Stimulated activated CD4-positive, alpha-beta T cell treated with anti-CD3 and anti-CD28 coated beads, TNF-alpha, amount 100 ng/mL, for 48 hours (primary cell): ENCODE data around the gene PRRT3.
"Not testable (repeated sequence)": the region's sequence is repeated elsewhere in the genome, so short reads cannot be mapped to it uniquely, and the experiment has no call there.

ENCODE experiments used
- DNase-seq, 3 donors: peaks; one replicate each; pipeline ENCODE4 v3.0.0-alpha.2; 2020; ENCODE audit warnings: low read depth in 3 of 3

The PRRT3 gene

DNA sequence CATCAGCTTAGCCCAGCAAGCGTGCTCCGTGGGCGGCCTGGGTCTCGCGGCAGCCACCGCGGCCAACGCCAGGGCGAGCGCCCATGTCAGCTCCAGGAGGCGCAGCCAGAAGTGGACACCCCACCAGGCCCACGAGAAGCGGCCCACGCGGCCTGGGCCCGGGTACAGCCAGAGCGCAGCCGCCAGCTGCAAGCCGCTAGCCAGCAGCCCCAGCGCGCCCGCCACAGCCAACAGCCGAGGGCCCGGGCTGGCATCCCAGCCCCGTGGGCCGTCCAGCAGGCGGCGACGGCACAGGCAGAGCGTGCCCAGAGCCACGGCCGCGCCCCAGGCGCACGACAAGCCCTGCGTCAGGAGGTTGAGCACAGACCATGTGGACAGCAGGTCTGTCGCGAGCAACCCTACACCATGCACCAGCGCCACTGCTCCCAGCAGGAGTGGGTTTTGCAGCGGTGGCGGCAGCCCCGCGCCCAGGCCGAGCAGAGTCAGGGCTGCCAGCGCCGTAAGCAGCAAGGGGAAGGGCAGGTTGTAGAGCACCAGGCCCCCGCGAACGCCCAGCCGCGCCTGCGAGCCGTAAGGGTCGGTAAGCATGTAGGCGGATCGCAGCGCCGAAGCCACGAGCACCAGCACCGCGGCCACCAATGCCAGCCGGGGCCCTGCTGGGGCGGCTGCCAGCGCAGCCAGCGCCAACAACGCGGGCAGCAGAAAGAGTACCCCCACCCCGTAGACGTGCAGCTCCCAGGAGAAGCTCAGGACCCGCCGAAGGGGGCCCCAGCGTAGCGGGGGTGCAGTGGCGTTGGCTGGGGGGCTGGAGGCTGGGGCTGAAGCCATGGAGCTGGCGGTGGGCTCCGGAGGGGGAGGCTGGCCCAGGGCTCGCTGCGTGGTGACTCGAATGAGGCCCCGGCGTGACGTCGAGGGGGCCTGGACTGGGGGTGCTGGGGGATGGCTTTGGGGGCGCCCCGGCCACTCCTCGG is 4.9 kb downstream of the PRRT3 start:
- no peak for DNase-seq

DNA sequence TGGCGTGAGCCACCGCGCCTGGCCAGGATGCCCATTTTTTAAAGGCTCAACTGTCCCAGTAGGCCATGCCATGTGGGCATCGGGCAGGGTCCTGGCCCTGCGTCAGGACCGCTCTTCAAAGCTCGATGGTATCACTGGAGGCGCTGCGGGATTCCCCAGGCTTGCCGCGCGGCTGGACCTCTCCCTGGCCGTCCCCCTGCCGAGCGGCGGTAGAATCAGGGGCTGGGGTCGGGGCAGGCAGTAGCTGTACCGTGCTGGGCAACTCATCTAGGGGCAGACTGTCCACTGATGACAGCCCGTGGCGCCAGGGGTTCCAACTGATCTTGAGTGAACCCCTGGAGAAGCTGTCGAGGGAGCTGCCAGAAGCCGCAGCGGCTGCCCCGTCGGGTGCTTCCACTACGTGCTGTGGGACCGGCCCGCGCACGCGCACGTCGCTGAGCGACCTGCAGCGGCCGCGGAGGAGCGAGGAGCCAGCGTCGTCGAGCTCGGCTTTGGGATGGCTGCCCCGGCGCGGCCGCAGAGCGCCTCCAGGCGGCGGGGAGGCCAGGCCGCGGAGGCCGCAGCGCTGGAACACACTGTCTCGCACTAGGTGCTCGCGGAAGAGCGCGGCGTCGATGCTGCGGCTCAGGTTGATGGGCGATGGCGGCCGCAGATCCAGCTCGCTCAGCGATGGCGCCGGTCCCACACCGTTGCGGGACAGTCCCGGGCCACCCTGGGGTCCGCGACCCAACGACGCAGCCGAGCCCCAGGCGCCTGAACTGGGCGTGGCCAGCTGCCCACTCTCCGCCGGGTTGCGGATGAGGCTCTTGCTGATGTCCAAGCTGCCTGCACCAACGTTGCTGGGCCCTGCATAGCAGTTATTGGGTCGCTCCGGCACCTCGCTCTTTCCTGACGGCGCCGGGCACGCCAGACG is 5.8 kb downstream of the PRRT3 start:
- peak; percentile 60 to 76 (median 70) for DNase-seq

DNA sequence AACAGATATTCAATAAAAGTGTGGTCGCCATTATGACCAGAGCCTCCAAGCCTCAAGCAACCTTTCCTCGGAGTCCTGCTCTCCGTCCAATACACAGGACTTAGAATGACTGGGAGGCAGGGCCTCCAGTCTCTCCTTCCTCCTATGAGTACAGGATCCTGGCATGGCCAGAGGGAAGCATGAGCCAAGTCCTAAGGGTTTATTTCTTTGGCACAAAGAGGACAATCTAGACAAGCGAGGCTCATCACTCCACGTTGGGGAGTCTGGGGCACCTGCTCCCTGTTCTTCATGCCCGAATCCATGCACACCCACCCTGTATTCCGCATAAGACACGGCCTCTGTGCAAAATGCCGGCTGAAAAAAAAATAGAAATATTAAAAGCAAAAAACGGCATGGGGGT is 6.8 kb downstream of the PRRT3 start:
- DNase-seq = no peak

DNA sequence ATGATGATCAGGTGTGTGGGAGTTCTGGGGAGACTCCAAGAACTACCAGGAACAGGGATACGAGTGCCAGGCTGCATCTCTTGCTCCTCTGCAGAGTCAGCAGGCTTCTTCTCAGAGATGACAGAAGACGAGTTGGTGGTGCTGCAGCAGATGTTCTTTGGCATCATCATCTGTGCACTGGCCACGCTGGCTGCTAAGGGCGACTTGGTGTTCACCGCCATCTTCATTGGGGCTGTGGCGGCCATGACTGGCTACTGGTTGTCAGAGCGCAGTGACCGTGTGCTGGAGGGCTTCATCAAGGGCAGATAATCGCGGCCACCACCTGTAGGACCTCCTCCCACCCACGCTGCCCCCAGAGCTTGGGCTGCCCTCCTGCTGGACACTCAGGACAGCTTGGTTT is 7.9 kb downstream of the PRRT3 start:
- no peak for DNase-seq

- DNase-seq = no peak
Observed at GRCh38 chr3:9942934-9943690, 9.1 kb downstream of the PRRT3 start.

GRCh38 chr3:9942164-9942563 is 10.0 kb downstream of the PRRT3 start:
- DNase-seq = no peak

DNA sequence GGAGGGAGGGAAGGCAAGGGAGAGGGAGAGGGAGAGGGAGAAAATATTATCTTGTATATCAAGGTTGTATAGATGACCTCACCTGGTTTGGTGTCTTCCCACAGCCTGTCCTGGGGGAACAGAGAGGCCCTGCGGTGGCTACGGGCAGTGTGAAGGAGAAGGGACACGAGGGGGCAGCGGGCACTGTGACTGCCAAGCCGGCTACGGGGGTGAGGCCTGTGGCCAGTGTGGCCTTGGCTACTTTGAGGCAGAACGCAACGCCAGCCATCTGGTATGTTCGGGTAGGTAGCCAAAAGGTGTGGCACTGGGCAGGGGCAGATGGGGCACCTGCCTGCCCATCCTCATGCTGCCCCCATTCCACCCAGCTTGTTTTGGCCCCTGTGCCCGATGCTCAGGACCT is 11.5 kb downstream of the PRRT3 start:
- DNase-seq = no peak

- not testable (repeated sequence) for DNase-seq
Observed at GRCh38 chr3:9939906-9940305, 12.3 kb downstream of the PRRT3 start.

GRCh38 chr3:9938966-9939365 is 13.2 kb downstream of the PRRT3 start:
- DNase-seq = no peak

- no peak for DNase-seq
Observed at GRCh38 chr3:9937486-9938238, 14.5 kb downstream of the PRRT3 start.

DNA sequence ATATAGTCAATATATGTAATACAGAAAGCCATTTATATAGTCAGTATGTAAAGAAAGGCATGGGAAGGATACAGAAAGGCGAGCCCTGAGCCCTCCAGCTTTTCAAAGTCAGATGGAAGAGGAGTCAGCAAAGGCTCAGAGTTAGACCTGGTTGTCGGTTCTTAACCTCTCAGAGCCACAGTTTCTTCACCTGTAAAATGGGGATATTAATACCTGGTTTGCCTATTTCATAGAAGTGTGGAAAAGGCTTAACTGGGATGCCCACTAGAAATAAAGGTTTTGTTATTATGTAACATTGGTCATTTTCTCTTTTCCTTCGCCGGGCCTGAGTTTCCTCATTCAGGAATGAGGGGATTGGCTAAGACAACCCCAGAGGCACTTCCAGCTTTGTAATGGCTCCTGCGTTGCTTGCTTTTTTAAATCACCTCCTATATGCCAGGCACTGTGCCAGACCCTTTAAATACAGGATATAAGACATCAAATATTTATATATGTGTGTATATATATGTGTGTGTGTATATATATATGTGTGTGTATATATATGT is 16.2 kb downstream of the PRRT3 start:
- DNase-seq = no peak

- no peak for DNase-seq
Observed at GRCh38 chr3:9934993-9935392, 17.2 kb downstream of the PRRT3 start.

DNA sequence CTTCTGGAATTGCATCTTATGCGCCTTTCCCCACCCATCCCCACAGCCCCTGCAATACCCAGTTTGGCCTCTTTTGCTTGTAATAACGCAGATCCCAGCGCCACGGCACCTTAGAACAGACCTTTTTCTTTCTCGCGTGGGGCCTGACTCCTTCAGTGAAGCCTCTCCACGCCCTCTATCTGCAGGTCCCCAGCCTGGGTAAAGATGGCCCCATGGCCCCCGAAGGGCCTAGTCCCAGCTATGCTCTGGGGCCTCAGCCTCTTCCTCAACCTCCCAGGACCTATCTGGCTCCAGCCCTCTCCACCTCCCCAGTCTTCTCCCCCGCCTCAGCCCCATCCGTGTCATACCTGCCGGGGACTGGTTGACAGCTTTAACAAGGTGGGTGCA is 18.0 kb downstream of the PRRT3 start:
- no peak for DNase-seq

DNA sequence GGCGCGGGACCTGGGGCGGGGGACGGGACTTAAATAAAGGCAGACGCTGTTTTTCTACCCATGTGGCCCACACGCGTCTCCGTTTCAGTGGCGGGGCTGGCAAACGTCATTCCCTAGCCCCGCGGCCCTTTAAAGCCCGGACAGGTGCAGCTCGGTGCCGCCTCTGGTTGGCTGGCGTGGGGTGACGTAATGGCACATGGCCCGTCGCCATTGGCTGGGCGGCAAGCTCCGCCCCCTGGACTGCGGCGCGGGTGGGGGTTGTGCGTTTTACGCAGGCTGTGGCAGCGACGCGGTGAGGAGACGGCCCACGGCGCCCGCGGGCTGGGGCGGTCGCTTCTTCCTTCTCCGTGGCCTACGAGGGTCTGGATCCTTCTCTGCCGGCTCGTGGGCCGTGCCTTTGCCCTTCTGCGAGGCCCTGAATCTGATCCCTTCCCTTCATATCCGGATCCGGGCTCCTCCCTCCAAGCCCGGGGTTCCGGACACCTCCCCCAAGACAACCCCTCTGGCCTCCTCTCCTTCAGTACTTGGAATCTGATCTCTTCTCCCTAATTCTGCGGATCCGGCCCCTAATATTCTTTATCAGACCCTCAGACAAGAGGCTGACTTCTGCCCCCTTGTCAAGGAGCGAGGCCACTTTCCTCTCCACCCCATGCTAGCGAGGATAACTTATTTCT is 18.5 kb downstream of the PRRT3 start, which contains the start of gene CRELD1:
Gene CRELD1, plus strand, starts transcription at position 274 of the 674 bp plus-strand sequence. CDS start 605 bp downstream, outside the sequence.
- peak; percentile 93 to 96 (median 93) for DNase-seq

DNA sequence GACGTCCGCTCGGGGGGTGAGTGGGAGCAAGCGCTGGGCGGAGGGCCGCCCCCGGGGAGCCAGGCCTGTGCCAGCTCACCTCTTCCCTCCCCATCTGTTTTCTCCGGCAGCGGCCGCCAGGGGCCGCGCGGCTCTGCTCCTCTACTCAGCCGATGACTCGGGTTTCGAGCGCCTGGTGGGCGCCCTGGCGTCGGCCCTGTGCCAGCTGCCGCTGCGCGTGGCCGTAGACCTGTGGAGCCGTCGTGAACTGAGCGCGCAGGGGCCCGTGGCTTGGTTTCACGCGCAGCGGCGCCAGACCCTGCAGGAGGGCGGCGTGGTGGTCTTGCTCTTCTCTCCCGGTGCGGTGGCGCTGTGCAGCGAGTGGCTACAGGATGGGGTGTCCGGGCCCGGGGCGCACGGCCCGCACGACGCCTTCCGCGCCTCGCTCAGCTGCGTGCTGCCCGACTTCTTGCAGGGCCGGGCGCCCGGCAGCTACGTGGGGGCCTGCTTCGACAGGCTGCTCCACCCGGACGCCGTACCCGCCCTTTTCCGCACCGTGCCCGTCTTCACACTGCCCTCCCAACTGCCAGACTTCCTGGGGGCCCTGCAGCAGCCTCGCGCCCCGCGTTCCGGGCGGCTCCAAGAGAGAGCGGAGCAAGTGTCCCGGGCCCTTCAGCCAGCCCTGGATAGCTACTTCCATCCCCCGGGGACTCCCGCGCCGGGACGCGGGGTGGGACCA is 19.2 kb downstream of the PRRT3 start:
- DNase-seq = peak; percentile 81 to 84 (median 83)

GRCh38 chr3:9932535-9932842 is 19.7 kb downstream of the PRRT3 start:
- DNase-seq = no peak

GRCh38 chr3:9930804-9931418 is 21.3 kb downstream of the PRRT3 start:
- no peak for DNase-seq

- DNase-seq = no peak
Observed at GRCh38 chr3:9928158-9928557, 24.1 kb downstream of the PRRT3 start.
